Effector memory CD4-positive, alpha-beta T cell (primary cell): ENCODE data around the gene C6orf132.

Experiments
- DNase-seq, 3 donors: peaks; one replicate each; pipeline ENCODE4 v3.0.0-alpha.2; 2020
- H3K27ac ChIP-seq: 2 replicates; pipeline ENCODE4 v1.7.0; 2013; ENCODE audit warnings: mild to moderate bottlenecking, low read length, moderate library complexity; ENCODE audit not compliant: insufficient read depth, poor library complexity, severe bottlenecking
- H3K27me3 ChIP-seq: replicated peaks from 2 replicates; pipeline ENCODE4 v1.7.0; 2013; ENCODE audit warnings: mild to moderate bottlenecking, low read length; ENCODE audit not compliant: insufficient read depth, control insufficient read depth, poor library complexity, severe bottlenecking
- H3K36me3 ChIP-seq: 2 replicates; pipeline ENCODE4 v1.7.0; 2013; ENCODE audit warnings: mild to moderate bottlenecking, low read length, moderate library complexity; ENCODE audit not compliant: control insufficient read depth, insufficient read depth
- H3K4me1 ChIP-seq: 2 replicates; pipeline ENCODE4 v1.7.0; 2013; ENCODE audit warnings: low read length, mild to moderate bottlenecking; ENCODE audit not compliant: control insufficient read depth, insufficient read depth, poor library complexity, severe bottlenecking
- H3K4me3 ChIP-seq: 2 replicates; pipeline ENCODE4 v1.7.0; 2013; ENCODE audit warnings: low read length, low read depth, mild to moderate bottlenecking; ENCODE audit not compliant: insufficient read depth, poor library complexity, severe bottlenecking
- H3K9me3 ChIP-seq: 2 replicates; pipeline ENCODE4 v1.7.0; 2013; ENCODE audit warnings: mild to moderate bottlenecking, low read length, moderate library complexity; ENCODE audit not compliant: control insufficient read depth

The C6orf132 gene

DNA sequence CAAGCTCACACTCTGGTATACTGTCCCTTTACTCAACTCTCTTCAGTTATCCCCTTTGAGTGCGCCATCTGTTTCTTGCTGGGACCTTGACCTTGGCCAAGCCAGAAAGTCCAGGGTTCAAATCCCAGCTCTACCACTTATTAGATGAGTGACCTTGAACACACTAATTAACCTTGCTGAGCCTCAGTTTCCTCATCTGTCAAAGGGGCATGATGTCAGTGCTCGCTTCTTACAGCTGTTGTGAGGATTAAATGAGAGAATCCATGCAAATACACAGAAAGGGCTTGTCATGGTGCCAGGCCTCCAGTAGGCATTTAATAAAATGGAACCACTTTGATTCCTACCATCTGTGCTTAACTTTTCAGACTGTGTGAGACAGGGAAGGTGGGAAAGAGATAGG, 34.3 kb downstream of the C6orf132 start:
- H3K36me3 ChIP-seq = no peaks in the 10 kb centered on the region
- H3K27me3 ChIP-seq = no peaks in the 10 kb centered on the region
- DNase-seq = no peak
- no peak overlapping the region for H3K27ac ChIP-seq
- H3K4me1 ChIP-seq = peaks cover 6% of the 10 kb centered on the region
- H3K9me3 ChIP-seq = no peaks in the 10 kb centered on the region
- no peak overlapping the region for H3K4me3 ChIP-seq

DNA sequence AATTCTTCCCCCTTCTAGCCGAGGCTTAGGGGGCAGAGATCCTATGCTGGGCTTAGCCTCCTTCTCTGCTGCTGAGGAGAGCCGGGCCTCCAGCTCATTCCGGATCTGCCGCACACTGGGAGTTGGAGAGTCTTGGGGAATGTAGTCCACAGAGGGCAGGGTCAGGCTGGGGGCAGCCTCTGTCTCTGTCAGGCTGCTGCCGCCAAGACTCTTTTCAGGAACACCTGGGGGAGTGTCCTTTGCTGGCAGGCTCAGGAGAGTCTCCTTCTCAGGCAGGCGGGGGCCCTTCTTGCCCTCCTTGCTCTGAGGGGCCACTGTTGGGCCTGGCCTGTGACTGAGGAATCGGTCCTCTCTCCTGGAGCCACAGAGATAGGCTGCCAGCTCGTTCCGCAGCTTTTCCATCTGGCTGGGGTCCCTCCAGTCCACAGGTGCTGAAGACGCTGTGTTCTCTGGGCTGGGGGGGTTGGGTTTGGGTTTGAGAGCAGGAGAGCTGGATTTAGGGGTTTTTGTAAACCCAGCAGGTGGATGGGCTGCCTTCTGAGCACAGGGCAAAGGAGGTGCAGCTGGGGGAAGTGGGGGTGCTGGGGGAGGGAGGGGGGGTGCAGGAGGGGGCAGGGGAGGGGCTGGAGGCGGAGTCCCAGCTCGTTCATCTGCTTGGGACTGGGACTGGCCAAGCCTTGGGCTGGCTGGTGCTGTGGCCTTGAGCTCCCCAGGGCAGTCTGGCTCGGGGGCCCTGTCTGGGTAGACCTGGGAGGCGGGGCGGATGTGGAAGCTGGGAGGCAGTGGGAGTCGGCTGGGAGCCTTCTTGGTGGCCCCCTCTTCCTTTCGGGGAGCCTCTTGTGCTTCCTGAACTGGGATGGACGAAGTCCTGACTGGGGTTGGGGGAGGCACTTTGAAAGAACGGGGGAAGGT, 36.1 kb downstream of the C6orf132 start:
- Histone ChIP-seq H3K36me3 (no peaks in the 10 kb centered on the region), H3K4me3 (no peak overlapping the region), H3K9me3 (no peaks in the 10 kb centered on the region), H3K27ac (no peak overlapping the region), H3K4me1 (peaks cover 6% of the 10 kb centered on the region), H3K27me3 (no peaks in the 10 kb centered on the region)
- no peak for DNase-seq

- H3K4me3 ChIP-seq = no peak overlapping the region
- H3K9me3 ChIP-seq = no peaks in the 10 kb centered on the region
- no peaks in the 10 kb centered on the region for H3K36me3 ChIP-seq
- H3K27me3 ChIP-seq = no peaks in the 10 kb centered on the region
- H3K27ac ChIP-seq = no peak overlapping the region
- DNase-seq = no peak
- H3K4me1 ChIP-seq = peaks cover 6% of the 10 kb centered on the region
These were observed 36.7 kb downstream of the C6orf132 start for GRCh38 chr6:42105709-42106108.

- no peak for DNase-seq
- no peak overlapping the region for H3K4me3 ChIP-seq
- no peaks in the 10 kb centered on the region for H3K9me3 ChIP-seq
- no peak overlapping the region for H3K27ac ChIP-seq
- peaks cover 6% of the 10 kb centered on the region for H3K4me1 ChIP-seq
- no peaks in the 10 kb centered on the region for H3K36me3 ChIP-seq
- no peaks in the 10 kb centered on the region for H3K27me3 ChIP-seq
These were observed 37.2 kb downstream of the C6orf132 start for GRCh38 chr6:42105156-42105648.

DNA sequence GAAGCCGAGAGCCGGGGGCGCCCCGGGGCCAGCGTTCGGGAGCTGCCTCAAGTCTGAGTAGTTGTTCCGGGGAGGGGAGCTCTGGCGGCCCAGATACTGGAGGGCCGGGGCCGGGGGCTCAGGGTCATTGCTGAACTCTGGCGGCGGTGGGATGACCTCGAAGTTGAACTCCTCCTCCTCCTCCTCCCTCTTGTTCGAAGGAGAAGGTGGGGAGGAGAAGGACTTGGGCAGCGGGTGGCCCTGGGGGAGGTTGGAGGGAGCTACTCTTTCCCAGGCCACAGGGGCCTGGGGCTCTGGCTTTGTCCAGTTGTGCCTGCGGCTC, 37.7 kb downstream of the C6orf132 start:
- Histone ChIP-seq H3K4me3 (peak overlapping the region; percentile 64), H3K36me3 (no peaks in the 10 kb centered on the region), H3K27ac (no peak overlapping the region), H3K4me1 (peaks cover 6% of the 10 kb centered on the region), H3K9me3 (no peaks in the 10 kb centered on the region), H3K27me3 (no peaks in the 10 kb centered on the region)
- DNase-seq = no peak

GRCh38 chr6:42104095-42104803, 38.2 kb downstream of the C6orf132 start:
- H3K36me3 ChIP-seq = no peaks in the 10 kb centered on the region
- no peak overlapping the region for H3K27ac ChIP-seq
- H3K9me3 ChIP-seq = no peaks in the 10 kb centered on the region
- peak; percentile 16 to 39 (median 33) for DNase-seq
- H3K4me3 ChIP-seq = peak overlapping the region; percentile 64
- peaks cover 6% of the 10 kb centered on the region for H3K4me1 ChIP-seq
- no peaks in the 10 kb centered on the region for H3K27me3 ChIP-seq

- Histone ChIP-seq H3K4me1 (peaks cover 6% of the 10 kb centered on the region), H3K27ac (no peak overlapping the region), H3K36me3 (no peaks in the 10 kb centered on the region), H3K4me3 (peak overlapping the region; percentile 64), H3K9me3 (no peaks in the 10 kb centered on the region), H3K27me3 (no peaks in the 10 kb centered on the region)
- no peak for DNase-seq
These were observed 38.7 kb downstream of the C6orf132 start for GRCh38 chr6:42103753-42104094.

GRCh38 chr6:42103216-42103615, 39.2 kb downstream of the C6orf132 start:
- Histone ChIP-seq H3K4me1 (peaks cover 6% of the 10 kb centered on the region), H3K27me3 (no peaks in the 10 kb centered on the region), H3K9me3 (no peaks in the 10 kb centered on the region), H3K4me3 (no peak overlapping the region), H3K27ac (no peak overlapping the region), H3K36me3 (no peaks in the 10 kb centered on the region)
- DNase-seq = no peak

- Histone ChIP-seq H3K27me3 (no peaks in the 10 kb centered on the region), H3K4me3 (no peak overlapping the region), H3K4me1 (peaks cover 6% of the 10 kb centered on the region), H3K9me3 (no peaks in the 10 kb centered on the region), H3K27ac (no peak overlapping the region), H3K36me3 (no peaks in the 10 kb centered on the region)
- no peak for DNase-seq
These were observed 41.2 kb downstream of the C6orf132 start for GRCh38 chr6:42101186-42101657.
